MM.1S (cell line): ENCODE data around the gene RCSD1.

Source experiments
- DNase-seq: peaks from one replicate; pipeline ENCODE4 v3.0.0-alpha.2; 2015
- H2AFZ ChIP-seq: fragments of 300-600 bp; sonication (generic); 2 replicates; pipeline ENCODE4 v1.6.0; 2016; ENCODE audit warnings: antibody characterized with exemption, low read length
- H3F3A ChIP-seq: fragments of 300-600 bp; sonication (generic); 2 replicates; pipeline ENCODE4 v1.6.1; 2016; ENCODE audit warnings: mild to moderate bottlenecking, antibody characterized with exemption, low read length, moderate library complexity, mixed read lengths; ENCODE audit not compliant: insufficient read depth
- H3K27ac ChIP-seq: fragments of 300-600 bp; sonication (generic); 2 replicates; pipeline ENCODE4 v1.5.1; 2016; ENCODE audit warnings: mild to moderate bottlenecking, low read length
- H3K27me3 ChIP-seq: fragments of 300-600 bp; sonication (generic); replicated peaks from 2 replicates; pipeline ENCODE4 v1.6.0; 2016; ENCODE audit warnings: low read length; ENCODE audit not compliant: insufficient read depth
- H3K36me3 ChIP-seq: fragments of 300-600 bp; sonication (generic); replicated peaks from 2 replicates; pipeline ENCODE4 v1.6.1; 2016; ENCODE audit warnings: mild to moderate bottlenecking, low read length, mixed read lengths; ENCODE audit not compliant: insufficient read depth
- H3K4me1 ChIP-seq: fragments of 300-600 bp; sonication (generic); 2 replicates; pipeline ENCODE4 v1.6.1; 2016; ENCODE audit warnings: low read length, mixed read lengths
- H3K4me2 ChIP-seq: fragments of 300-600 bp; sonication (generic); 2 replicates; pipeline ENCODE4 v1.6.0; 2016; ENCODE audit warnings: low read depth, low read length
- H3K4me3 ChIP-seq: fragments of 300-600 bp; sonication (generic); 2 replicates; pipeline ENCODE4 v1.5.1; 2016; ENCODE audit warnings: low read length, mixed read lengths
- H3K79me2 ChIP-seq: fragments of 300-600 bp; sonication (generic); 2 replicates; pipeline ENCODE4 v1.6.1; 2016; ENCODE audit warnings: mixed run types, low read length, mixed read lengths
- H3K9ac ChIP-seq: fragments of 300-600 bp; sonication (generic); 2 replicates; pipeline ENCODE4 v1.6.1; 2016; ENCODE audit warnings: low read length, mixed read lengths
- H3K9me2 ChIP-seq: fragments of 300-600 bp; sonication (generic); replicated peaks from 2 replicates; pipeline ENCODE4 v1.6.1; 2016; ENCODE audit warnings: mild to moderate bottlenecking, low read length, mixed read lengths; ENCODE audit not compliant: insufficient read depth
- H3K9me3 ChIP-seq: fragments of 300-600 bp; sonication (generic); replicated peaks from 2 replicates; pipeline ENCODE4 v1.6.1; 2016; ENCODE audit warnings: mild to moderate bottlenecking, low read length, mixed read lengths; ENCODE audit not compliant: insufficient read depth
- H4K20me1 ChIP-seq: fragments of 300-600 bp; sonication (generic); 2 replicates; pipeline ENCODE4 v1.6.1; 2016; ENCODE audit warnings: mild to moderate bottlenecking, low read length, moderate library complexity, mixed read lengths; ENCODE audit not compliant: insufficient read depth
- EZH2 ChIP-seq: fragments of 300-600 bp; sonication (generic); optimal IDR thresholded peaks from 2 replicates; pipeline ENCODE3; 2017; ENCODE audit warnings: low read depth, mild to moderate bottlenecking, antibody characterized with exemption, low read length, mixed read lengths
- EZH2phosphoT487 ChIP-seq: fragments of 300-600 bp; sonication (generic); IDR thresholded peaks from 2 replicates; pipeline ENCODE4 v1.6.1; 2018; ENCODE audit warnings: antibody characterized with exemption, low read length
- TF ChIP-seq, protein P1 (sequence below): fragments of 300-600 bp; sonication (generic); IDR thresholded peaks from 2 replicates; pipeline ENCODE4 v1.5.1; 2016; ENCODE audit warnings: antibody characterized with exemption, low read length, mixed read lengths

The RCSD1 gene

DNA sequence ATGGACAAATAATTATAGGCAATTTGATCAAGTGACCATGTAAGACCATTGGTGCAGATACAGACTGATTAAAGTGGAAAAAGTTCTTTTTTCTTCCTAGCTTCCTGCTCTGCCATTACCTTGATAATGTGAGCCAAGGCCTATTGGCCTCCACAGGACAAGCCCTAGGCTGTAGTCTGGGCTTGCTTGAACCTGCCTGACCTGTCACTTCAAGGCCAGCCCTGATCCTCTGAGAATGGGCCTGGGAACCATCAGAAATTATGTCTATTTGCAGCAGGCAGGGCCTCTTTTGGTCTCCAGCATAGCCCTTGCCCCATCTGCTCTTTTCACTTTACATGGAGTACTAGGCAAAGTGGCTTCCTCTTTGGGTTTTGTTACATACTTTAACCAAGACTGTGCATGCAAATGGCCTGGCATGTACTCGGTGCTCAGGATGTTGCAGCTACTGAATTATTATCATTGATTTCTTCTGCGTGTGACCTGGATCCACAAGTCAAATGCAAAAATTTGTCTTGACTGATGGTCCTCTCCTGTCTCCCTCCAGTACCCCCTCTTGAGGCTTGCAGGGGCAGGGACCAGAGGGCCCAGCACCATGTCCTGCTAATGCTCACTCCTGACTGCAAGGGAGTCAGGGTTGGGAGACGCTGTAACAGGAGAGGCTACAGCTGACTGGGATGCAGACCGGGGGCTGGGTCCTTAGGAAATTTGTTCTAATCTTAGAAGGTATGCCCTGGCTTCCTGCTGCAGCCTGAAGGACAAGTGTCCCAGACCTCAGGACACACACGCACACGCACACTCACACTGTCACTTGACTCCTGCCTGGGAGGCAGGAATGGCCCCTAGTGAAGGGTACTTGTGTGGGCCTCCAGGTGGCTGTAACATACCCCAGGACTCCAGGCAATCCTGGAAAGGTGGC is 39.4 kb downstream of the RCSD1 start:
- Histone ChIP-seq H3K4me3 (no peak overlapping the region), H3K4me2 (no peak overlapping the region), H3K27me3 (no peaks in the 10 kb centered on the region), H3K9me2 (no peaks in the 10 kb centered on the region), H2AFZ (no peak overlapping the region), H3K9me3 (no peaks in the 10 kb centered on the region), H4K20me1 (no peaks in the 10 kb centered on the region), H3K27ac (no peak overlapping the region), H3K9ac (no peak overlapping the region), H3K36me3 (no peaks in the 10 kb centered on the region), H3F3A (no peaks in the 10 kb centered on the region), H3K79me2 (peaks cover 13% of the 10 kb centered on the region), H3K4me1 (no peaks in the 10 kb centered on the region)
- no peak for DNase-seq
- TF ChIP-seq EZH2 (no peak), EZH2phosphoT487 (no peak)
- TF ChIP-seq, protein P1, sequence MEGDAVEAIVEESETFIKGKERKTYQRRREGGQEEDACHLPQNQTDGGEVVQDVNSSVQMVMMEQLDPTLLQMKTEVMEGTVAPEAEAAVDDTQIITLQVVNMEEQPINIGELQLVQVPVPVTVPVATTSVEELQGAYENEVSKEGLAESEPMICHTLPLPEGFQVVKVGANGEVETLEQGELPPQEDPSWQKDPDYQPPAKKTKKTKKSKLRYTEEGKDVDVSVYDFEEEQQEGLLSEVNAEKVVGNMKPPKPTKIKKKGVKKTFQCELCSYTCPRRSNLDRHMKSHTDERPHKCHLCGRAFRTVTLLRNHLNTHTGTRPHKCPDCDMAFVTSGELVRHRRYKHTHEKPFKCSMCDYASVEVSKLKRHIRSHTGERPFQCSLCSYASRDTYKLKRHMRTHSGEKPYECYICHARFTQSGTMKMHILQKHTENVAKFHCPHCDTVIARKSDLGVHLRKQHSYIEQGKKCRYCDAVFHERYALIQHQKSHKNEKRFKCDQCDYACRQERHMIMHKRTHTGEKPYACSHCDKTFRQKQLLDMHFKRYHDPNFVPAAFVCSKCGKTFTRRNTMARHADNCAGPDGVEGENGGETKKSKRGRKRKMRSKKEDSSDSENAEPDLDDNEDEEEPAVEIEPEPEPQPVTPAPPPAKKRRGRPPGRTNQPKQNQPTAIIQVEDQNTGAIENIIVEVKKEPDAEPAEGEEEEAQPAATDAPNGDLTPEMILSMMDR, result no peak

DNA sequence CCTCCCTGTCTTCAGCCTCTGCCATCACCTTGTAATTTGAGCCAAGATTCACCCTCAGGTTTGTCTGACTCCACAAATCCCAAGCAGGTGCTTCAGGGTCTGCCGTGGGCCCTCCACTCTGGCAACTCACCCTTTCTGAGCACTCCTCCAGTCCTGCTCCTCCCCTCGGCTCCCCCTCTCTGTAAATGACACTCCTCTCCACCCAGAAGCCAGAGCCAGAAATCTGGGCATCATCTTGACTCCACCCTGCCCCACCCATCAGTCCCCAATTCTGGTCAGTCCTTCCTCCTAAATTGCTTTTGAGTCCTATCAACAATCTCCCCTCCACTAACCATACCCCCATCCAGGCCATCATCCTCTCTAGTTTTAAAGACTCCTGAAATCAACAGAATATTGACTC is 40.5 kb downstream of the RCSD1 start:
- H3K4me2 ChIP-seq, result no peak overlapping the region
- H3K4me1 ChIP-seq, result no peaks in the 10 kb centered on the region
- H2AFZ ChIP-seq, result no peak overlapping the region
- no peaks in the 10 kb centered on the region for H3K36me3 ChIP-seq
- H3K4me3 ChIP-seq, result no peak overlapping the region
- TF ChIP-seq, protein P1, result no peak
- no peaks in the 10 kb centered on the region for H3K9me3 ChIP-seq
- H3K79me2 ChIP-seq, result peaks cover 11% of the 10 kb centered on the region
- no peaks in the 10 kb centered on the region for H3F3A ChIP-seq
- no peaks in the 10 kb centered on the region for H3K9me2 ChIP-seq
- H3K9ac ChIP-seq, result no peak overlapping the region
- H3K27ac ChIP-seq, result no peak overlapping the region
- no peaks in the 10 kb centered on the region for H4K20me1 ChIP-seq
- no peaks in the 10 kb centered on the region for H3K27me3 ChIP-seq
- DNase-seq, result no peak

DNA sequence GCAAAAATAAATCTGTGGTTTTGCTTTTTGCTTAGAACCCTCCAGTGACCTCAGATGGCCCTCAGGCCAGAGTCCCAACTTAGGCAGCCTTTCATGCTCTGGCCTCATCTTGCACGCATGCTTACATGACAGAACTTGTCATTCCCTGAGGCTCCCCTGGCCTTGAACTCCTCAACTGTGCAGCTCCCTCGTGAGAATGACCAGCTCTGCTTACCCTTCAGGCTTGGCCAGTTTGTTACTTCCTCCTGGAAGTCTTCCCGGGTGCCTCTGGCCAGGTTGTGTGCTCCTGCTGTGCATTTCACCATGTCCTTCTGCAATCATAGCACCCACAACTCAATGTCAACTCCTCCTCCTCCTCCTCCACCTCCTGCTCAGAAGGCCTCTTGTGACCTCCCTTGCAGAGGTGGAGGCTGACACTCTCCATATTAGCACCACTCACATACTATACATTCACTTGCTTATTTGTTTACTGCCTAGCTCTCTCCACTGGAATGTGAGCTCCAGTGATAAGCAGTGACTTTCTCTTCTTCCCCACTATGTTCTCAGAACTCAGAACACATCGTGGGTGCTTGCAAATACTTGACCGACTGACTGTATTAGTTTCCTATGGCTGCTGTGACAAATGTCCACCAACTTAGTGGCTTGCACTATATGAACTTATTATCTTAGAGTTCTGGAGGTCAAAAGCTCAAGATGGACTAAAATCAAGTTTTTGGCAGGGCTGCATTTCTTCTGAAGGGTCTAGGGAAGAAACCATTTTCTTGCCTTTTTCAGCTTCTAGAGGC is 41.9 kb downstream of the RCSD1 start:
- H3K9me3 ChIP-seq, result no peaks in the 10 kb centered on the region
- H3F3A ChIP-seq, result no peaks in the 10 kb centered on the region
- H2AFZ ChIP-seq, result no peak overlapping the region
- no peak for DNase-seq
- H3K27me3 ChIP-seq, result no peaks in the 10 kb centered on the region
- no peaks in the 10 kb centered on the region for H3K9me2 ChIP-seq
- peaks cover 2% of the 10 kb centered on the region; the same call in 1 of the 2 replicates for H3K79me2 ChIP-seq
- no peak overlapping the region for H3K4me3 ChIP-seq
- no peaks in the 10 kb centered on the region for H4K20me1 ChIP-seq
- no peak overlapping the region for H3K4me2 ChIP-seq
- H3K4me1 ChIP-seq, result no peaks in the 10 kb centered on the region
- no peak overlapping the region for H3K9ac ChIP-seq
- TF ChIP-seq, protein P1, result no peak
- TF ChIP-seq EZH2 (no peak), EZH2phosphoT487 (no peak)
- no peak overlapping the region for H3K27ac ChIP-seq
- no peaks in the 10 kb centered on the region for H3K36me3 ChIP-seq
